H1 (cell line): Measurements from ENCODE around the gene CTDP1. TPM values are rescaled to one million over a fixed set of nuclear protein-coding genes. Genes with fewer than 3 reads are reported as not detected.

ENCODE experiments used
- BACH1 ChIP-seq: IDR thresholded peaks from 2 replicates; pipeline ENCODE4 v1.6.1; 2012; ENCODE audit warnings: low read length, improper control_type of control experiment
- EGR1 ChIP-seq: IDR thresholded peaks from 2 replicates; pipeline ENCODE4 v1.6.1; 2011; ENCODE audit warnings: low read depth, low read length, borderline replicate concordance
- HDAC2 ChIP-seq, 2 experiments: fragments of 300-600 bp in 1 of 2; sonication (generic) in 1 of 2; IDR thresholded peaks; 2 replicates each; pipeline ENCODE4 v1.6.1; 2011 to 2012; ENCODE audit warnings: low read depth in 2 of 2, low read length in 2 of 2, mild to moderate bottlenecking in 2 of 2, moderate library complexity in 2 of 2, borderline replicate concordance in 1 of 2, inconsistent platforms in 1 of 2
- KDM4A ChIP-seq: IDR thresholded peaks from one replicate; pipeline ENCODE4 v1.7.1; 2012; ENCODE audit warnings: low read depth, mild to moderate bottlenecking, moderate library complexity, low read length, inconsistent platforms; ENCODE audit not compliant: severe bottlenecking
- POLR2AphosphoS5 ChIP-seq: IDR thresholded peaks from 2 replicates; pipeline ENCODE4 v1.6.1; 2011; ENCODE audit warnings: low read depth, low read length
- RBBP5 ChIP-seq: IDR thresholded peaks from 2 replicates; pipeline ENCODE4 v1.7.1; 2012; ENCODE audit warnings: low read depth, mild to moderate bottlenecking, inconsistent platforms, low read length, moderate library complexity, borderline replicate concordance
- SUZ12 ChIP-seq: fragments of 200-600 bp; sonication (generic); IDR thresholded peaks from 2 replicates; pipeline ENCODE4 v1.6.1; 2012; ENCODE audit warnings: mild to moderate bottlenecking, inconsistent platforms, low read length, moderate library complexity, mixed read lengths
- TBP ChIP-seq: IDR thresholded peaks from 2 replicates; pipeline ENCODE4 v1.6.1; 2011; ENCODE audit warnings: low read depth, low read length, improper control_type of control experiment
- polyA plus RNA-seq, 7 experiments: library from polyadenylated mRNA; depleted of rRNA in 3 of 7; stranded (reverse) in 5 of 7; unstranded in 2 of 7; fragments of >200 nt in 5 of 7; fragments of 200-250 nt in 2 of 7; gene quantifications; 1 replicate in 5 of 7; 2 replicates in 1 of 7; 4 replicates in 1 of 7; pipeline versions ENCODE4 v1.2.1 to v1.2.3, GENCODE V29; 2011 to 2013; ENCODE audit warnings: missing spikeins in 2 of 7, mixed read lengths in 2 of 7
- total RNA-seq: library from RNA; stranded (reverse); fragmentation: NEBNext Ultra II Directional; extraction: Animal tissue kit (Norgen Biotek cat#: 25700); gene quantifications from 2 replicates; pipeline ENCODE4 v1.2.1, GENCODE V29; 2021
- TF ChIP-seq, protein P1 (sequence below): fragments of 300-600 bp; sonication (generic); IDR thresholded peaks from 2 replicates; pipeline ENCODE4 v1.7.1; 2012; ENCODE audit warnings: low read length, moderate library complexity, mild to moderate bottlenecking, inconsistent platforms; ENCODE audit not compliant: insufficient replicate concordance

CTDP1 gene
- total and polyA plus RNA-seq, 2 of the 8 experiments (the other 6 are each of a cell fraction or from before 2014, with no cell fraction given) = 16.6 to 37.0 TPM

DNA sequence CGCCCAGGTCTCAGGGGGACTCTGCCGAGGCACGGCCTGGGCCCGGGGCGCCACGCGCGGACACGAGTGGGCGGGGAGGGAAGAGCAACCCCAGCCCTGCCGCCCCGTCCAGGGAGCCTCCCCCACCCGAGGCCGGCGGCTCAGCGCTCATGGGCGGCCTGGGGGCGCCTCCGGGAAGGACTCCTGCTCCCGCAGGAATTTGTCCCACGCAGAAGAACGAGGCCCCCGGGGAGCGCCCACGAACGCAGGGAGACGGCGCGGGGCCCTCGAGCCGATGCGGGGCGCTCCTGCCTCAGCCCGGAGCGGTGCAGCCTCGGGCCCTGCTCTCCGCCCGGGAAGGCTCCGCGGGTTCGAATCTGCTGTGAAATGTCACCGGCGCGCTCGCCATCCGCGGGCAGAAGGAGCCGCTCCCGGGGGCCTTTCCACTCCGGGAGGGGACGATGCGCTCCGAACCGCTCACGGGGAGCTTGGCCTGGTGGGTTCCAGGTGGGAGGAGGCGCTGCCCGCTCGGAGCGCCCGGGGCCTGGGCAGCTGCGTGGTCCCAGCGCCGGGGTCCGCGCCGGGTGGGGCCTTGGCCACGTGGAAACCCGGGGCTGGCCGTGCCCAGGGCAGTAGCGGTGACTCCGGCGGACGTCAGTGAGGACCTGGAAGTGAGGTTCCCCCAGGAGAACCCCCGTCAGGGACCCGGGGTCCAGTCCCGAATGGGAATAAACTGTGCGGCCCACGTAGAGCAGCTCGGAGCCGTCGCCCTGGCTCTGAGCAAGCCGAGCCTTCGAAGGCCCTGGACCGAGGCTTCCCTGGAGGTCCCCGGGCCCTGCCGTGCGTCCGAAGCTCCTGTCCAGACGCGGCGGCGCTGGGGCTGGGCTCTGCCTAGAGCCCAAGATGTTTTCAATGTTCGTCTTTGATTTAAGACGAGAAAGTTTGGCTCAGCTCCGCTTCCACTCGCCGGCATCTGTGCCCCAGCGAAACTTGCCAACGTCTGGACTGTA lies 41.4 kb upstream of the CTDP1 start (continued):
- TF ChIP-seq, protein P1, sequence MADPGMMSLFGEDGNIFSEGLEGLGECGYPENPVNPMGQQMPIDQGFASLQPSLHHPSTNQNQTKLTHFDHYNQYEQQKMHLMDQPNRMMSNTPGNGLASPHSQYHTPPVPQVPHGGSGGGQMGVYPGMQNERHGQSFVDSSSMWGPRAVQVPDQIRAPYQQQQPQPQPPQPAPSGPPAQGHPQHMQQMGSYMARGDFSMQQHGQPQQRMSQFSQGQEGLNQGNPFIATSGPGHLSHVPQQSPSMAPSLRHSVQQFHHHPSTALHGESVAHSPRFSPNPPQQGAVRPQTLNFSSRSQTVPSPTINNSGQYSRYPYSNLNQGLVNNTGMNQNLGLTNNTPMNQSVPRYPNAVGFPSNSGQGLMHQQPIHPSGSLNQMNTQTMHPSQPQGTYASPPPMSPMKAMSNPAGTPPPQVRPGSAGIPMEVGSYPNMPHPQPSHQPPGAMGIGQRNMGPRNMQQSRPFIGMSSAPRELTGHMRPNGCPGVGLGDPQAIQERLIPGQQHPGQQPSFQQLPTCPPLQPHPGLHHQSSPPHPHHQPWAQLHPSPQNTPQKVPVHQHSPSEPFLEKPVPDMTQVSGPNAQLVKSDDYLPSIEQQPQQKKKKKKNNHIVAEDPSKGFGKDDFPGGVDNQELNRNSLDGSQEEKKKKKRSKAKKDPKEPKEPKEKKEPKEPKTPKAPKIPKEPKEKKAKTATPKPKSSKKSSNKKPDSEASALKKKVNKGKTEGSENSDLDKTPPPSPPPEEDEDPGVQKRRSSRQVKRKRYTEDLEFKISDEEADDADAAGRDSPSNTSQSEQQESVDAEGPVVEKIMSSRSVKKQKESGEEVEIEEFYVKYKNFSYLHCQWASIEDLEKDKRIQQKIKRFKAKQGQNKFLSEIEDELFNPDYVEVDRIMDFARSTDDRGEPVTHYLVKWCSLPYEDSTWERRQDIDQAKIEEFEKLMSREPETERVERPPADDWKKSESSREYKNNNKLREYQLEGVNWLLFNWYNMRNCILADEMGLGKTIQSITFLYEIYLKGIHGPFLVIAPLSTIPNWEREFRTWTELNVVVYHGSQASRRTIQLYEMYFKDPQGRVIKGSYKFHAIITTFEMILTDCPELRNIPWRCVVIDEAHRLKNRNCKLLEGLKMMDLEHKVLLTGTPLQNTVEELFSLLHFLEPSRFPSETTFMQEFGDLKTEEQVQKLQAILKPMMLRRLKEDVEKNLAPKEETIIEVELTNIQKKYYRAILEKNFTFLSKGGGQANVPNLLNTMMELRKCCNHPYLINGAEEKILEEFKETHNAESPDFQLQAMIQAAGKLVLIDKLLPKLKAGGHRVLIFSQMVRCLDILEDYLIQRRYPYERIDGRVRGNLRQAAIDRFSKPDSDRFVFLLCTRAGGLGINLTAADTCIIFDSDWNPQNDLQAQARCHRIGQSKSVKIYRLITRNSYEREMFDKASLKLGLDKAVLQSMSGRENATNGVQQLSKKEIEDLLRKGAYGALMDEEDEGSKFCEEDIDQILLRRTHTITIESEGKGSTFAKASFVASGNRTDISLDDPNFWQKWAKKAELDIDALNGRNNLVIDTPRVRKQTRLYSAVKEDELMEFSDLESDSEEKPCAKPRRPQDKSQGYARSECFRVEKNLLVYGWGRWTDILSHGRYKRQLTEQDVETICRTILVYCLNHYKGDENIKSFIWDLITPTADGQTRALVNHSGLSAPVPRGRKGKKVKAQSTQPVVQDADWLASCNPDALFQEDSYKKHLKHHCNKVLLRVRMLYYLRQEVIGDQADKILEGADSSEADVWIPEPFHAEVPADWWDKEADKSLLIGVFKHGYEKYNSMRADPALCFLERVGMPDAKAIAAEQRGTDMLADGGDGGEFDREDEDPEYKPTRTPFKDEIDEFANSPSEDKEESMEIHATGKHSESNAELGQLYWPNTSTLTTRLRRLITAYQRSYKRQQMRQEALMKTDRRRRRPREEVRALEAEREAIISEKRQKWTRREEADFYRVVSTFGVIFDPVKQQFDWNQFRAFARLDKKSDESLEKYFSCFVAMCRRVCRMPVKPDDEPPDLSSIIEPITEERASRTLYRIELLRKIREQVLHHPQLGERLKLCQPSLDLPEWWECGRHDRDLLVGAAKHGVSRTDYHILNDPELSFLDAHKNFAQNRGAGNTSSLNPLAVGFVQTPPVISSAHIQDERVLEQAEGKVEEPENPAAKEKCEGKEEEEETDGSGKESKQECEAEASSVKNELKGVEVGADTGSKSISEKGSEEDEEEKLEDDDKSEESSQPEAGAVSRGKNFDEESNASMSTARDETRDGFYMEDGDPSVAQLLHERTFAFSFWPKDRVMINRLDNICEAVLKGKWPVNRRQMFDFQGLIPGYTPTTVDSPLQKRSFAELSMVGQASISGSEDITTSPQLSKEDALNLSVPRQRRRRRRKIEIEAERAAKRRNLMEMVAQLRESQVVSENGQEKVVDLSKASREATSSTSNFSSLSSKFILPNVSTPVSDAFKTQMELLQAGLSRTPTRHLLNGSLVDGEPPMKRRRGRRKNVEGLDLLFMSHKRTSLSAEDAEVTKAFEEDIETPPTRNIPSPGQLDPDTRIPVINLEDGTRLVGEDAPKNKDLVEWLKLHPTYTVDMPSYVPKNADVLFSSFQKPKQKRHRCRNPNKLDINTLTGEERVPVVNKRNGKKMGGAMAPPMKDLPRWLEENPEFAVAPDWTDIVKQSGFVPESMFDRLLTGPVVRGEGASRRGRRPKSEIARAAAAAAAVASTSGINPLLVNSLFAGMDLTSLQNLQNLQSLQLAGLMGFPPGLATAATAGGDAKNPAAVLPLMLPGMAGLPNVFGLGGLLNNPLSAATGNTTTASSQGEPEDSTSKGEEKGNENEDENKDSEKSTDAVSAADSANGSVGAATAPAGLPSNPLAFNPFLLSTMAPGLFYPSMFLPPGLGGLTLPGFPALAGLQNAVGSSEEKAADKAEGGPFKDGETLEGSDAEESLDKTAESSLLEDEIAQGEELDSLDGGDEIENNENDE = no peak
- TF ChIP-seq POLR2AphosphoS5 = no peak
- TF ChIP-seq KDM4A = peak; percentile 12
- TF ChIP-seq EGR1 = 0 out of 2 replicates have a peak, but pooled peaks have one; percentile 1
- no peak for TF ChIP-seq RBBP5
- 0 out of 2 replicates have a peak, but pooled peaks have one; percentile 43 for TF ChIP-seq SUZ12
- TF ChIP-seq TBP = no peak
- peak; percentile 65 for TF ChIP-seq BACH1
- peak in 1 of 2 experiments; percentile 70; a peak in 1 of 4 replicates for TF ChIP-seq HDAC2 (IDR thresholded peaks at IDR 0.05; ENCODE audit: borderline replicate concordance in 1 of 2, low read depth in 2 of 2, low read length in 2 of 2)
- TF ChIP-seq, all 59 proteins: peak for 6
